Fibroblast of lung (primary cell): ENCODE measurements around the gene APBA2. TPM values are rescaled to one million over a fixed set of nuclear protein-coding genes. Genes with fewer than 3 reads are reported as not detected.

Experiments
- DNase-seq, 2 donors: peaks; one replicate each; pipeline versions ENCODE4 v3.0.0 to v3.0.0-alpha.2; 2010; ENCODE audit warnings: low read depth in 2 of 2
- H2AFZ ChIP-seq: 2 replicates; pipeline ENCODE4 v1.5.1; 2012; ENCODE audit warnings: low read length, control low read depth, inconsistent platforms
- H3K27ac ChIP-seq: 2 replicates; pipeline ENCODE4 v1.5.1; 2011; ENCODE audit warnings: low read length, control low read depth; ENCODE audit not compliant: insufficient read depth
- H3K27me3 ChIP-seq: 2 replicates; pipeline ENCODE4 v1.5.1; 2011; ENCODE audit warnings: mild to moderate bottlenecking, low read length; ENCODE audit not compliant: control insufficient read depth, insufficient read depth
- H3K36me3 ChIP-seq: 2 replicates; pipeline ENCODE4 v1.5.1; 2011; ENCODE audit warnings: low read length; ENCODE audit not compliant: control insufficient read depth, insufficient read depth
- H3K4me1 ChIP-seq: 2 replicates; pipeline ENCODE4 v1.5.1; 2011; ENCODE audit warnings: low read length; ENCODE audit not compliant: control insufficient read depth, insufficient read depth; ENCODE audit errors: extremely low read depth
- H3K4me2 ChIP-seq: 2 replicates; pipeline ENCODE4 v1.5.1; 2011; ENCODE audit warnings: low read length, control low read depth; ENCODE audit not compliant: insufficient read depth; ENCODE audit errors: extremely low read depth
- H3K4me3 ChIP-seq, 4 experiments: fragments of 200-600 bp in 1 of 4; sonication (generic) in 1 of 4; replicated peaks in 1 of 4; 2 replicates each; pipeline ENCODE4 v1.5.1; 2011 to 2016; ENCODE audit warnings: low read length in 4 of 4, low read depth in 3 of 4, mild to moderate bottlenecking in 3 of 4, control low read depth in 2 of 4, inconsistent platforms in 1 of 4, mixed read lengths in 1 of 4; ENCODE audit not compliant: insufficient read depth in 1 of 4; ENCODE audit errors: control extremely low read depth in 1 of 4
- H3K79me2 ChIP-seq: 2 replicates; pipeline ENCODE4 v1.5.1; 2012; ENCODE audit warnings: mild to moderate bottlenecking, low read length, inconsistent platforms; ENCODE audit not compliant: control insufficient read depth, insufficient read depth
- H3K9ac ChIP-seq: 2 replicates; pipeline ENCODE4 v1.5.1; 2011; ENCODE audit warnings: mild to moderate bottlenecking, low read length, control low read depth; ENCODE audit not compliant: insufficient read depth
- H3K9me3 ChIP-seq: 2 replicates; pipeline ENCODE4 v1.5.1; 2012; ENCODE audit warnings: low read depth, low read length; ENCODE audit not compliant: control insufficient read depth, insufficient read depth
- H4K20me1 ChIP-seq: 2 replicates; pipeline ENCODE4 v1.5.1; 2011; ENCODE audit warnings: low read length; ENCODE audit not compliant: control insufficient read depth, insufficient read depth; ENCODE audit errors: extremely low read depth
- CTCF ChIP-seq, 2 donors: IDR thresholded peaks in 1 of 2; conservative IDR thresholded peaks in 1 of 2; 1 replicate in 1 of 2; 2 replicates in 1 of 2; pipeline ENCODE4 v1.5.1; 2011 to 2012; ENCODE audit warnings: low read length in 2 of 2, control low read depth in 1 of 2, inconsistent platforms in 1 of 2, low read depth in 1 of 2, mild to moderate bottlenecking in 1 of 2
- EZH2 ChIP-seq: IDR thresholded peaks from 2 replicates; pipeline ENCODE4 v1.5.1; 2012; ENCODE audit warnings: low read length, control low read depth, mild to moderate bottlenecking; ENCODE audit errors: missing control alignments
- polyA plus RNA-seq, 2 donors: library from polyadenylated mRNA; depleted of rRNA in 1 of 2; stranded (reverse) in 1 of 2; unstranded in 1 of 2; fragments of >200 nt; gene quantifications; 2 replicates each; pipeline ENCODE4 v1.2.1, GENCODE V29; 2011 to 2012; ENCODE audit warnings: missing spikeins in 1 of 2
- total RNA-seq: library from RNA; depleted of rRNA; stranded (reverse); fragments of >200 nt; gene quantifications from 2 replicates; pipeline ENCODE4 v1.2.1, GENCODE V29; 2014

The APBA2 gene
- total and polyA plus RNA-seq, 2 donors (not counting 1 experiment from before 2014, with no cell fraction given): 9.5 to 20.3 TPM

- Histone ChIP-seq H3K27ac (no peak overlapping the region), H3K27me3 (no peaks in the 10 kb centered on the region), H3K4me3 (no peak overlapping the region), H2AFZ (no peak overlapping the region), H3K79me2 (no peaks in the 10 kb centered on the region), H3K9ac (no peak overlapping the region), H3K36me3 (no peaks in the 10 kb centered on the region), H3K4me2 (no peak overlapping the region), H3K4me1 (no peaks in the 10 kb centered on the region), H3K9me3 (no peaks in the 10 kb centered on the region), H4K20me1 (no peaks in the 10 kb centered on the region)
- TF ChIP-seq EZH2: no peak
- TF ChIP-seq CTCF (conservative IDR thresholded peaks at IDR 0.05 in 1 of 2, IDR thresholded peaks at IDR 0.05 in 1 of 2; ENCODE audit: low read depth in 1 of 2, low read length in 2 of 2): no peak
- DNase-seq: no peak
These were observed 222.3 kb downstream of the APBA2 start for GRCh38 chr15:29107971-29108645.

- Histone ChIP-seq H3K27me3 (no peaks in the 10 kb centered on the region), H3K4me2 (no peak overlapping the region), H3K9ac (no peak overlapping the region), H3K36me3 (no peaks in the 10 kb centered on the region), H3K27ac (no peak overlapping the region), H3K4me1 (no peaks in the 10 kb centered on the region), H4K20me1 (no peaks in the 10 kb centered on the region), H3K9me3 (no peaks in the 10 kb centered on the region), H3K79me2 (no peaks in the 10 kb centered on the region), H2AFZ (no peak overlapping the region), H3K4me3 (no peak overlapping the region)
- no peak for DNase-seq
- TF ChIP-seq CTCF (conservative IDR thresholded peaks at IDR 0.05 in 1 of 2, IDR thresholded peaks at IDR 0.05 in 1 of 2; ENCODE audit: low read depth in 1 of 2, low read length in 2 of 2) (no peak), EZH2 (no peak)
These were observed 224.0 kb downstream of the APBA2 start for GRCh38 chr15:29109762-29110161.

- TF ChIP-seq CTCF (conservative IDR thresholded peaks at IDR 0.05 in 1 of 2, IDR thresholded peaks at IDR 0.05 in 1 of 2; ENCODE audit: low read depth in 1 of 2, low read length in 2 of 2) (no peak), EZH2 (no peak)
- Histone ChIP-seq H3K9me3 (no peaks in the 10 kb centered on the region), H2AFZ (no peak overlapping the region), H3K79me2 (no peaks in the 10 kb centered on the region), H3K9ac (no peak overlapping the region), H3K36me3 (no peaks in the 10 kb centered on the region), H3K27ac (no peak overlapping the region), H3K27me3 (no peaks in the 10 kb centered on the region), H3K4me2 (no peak overlapping the region), H4K20me1 (no peaks in the 10 kb centered on the region), H3K4me1 (no peaks in the 10 kb centered on the region), H3K4me3 (no peak overlapping the region)
- no peak for DNase-seq
These were observed 224.4 kb downstream of the APBA2 start for GRCh38 chr15:29110176-29110575.
